ENCODE measurements around the gene ABL1.

DNA sequence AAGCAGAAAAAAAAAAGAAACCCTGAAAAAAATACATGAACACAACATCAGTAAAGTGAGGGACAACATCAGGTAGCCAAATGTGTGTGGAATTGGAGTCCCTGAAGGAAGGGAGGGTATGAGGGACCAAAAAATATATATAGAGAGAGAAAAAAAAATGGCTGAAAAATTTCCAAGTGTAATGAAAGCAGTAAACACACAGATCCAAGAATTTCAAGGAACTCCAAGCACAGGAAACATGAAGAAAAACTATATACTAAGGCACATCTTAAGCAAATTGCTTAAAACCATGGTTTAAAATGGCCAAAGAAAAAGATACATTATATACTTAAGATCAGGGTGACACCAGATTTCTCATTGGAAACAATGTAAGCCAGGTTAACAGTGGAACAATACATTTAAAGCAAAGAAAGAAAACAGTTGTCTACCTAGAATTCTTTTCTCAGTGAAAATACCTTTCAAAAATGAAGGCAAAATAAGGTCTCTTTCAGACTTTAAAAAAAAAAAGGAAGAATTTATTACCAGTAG, 24.4 kb upstream of the ABL1 start:
- TF ChIP-seq, protein P1, sequence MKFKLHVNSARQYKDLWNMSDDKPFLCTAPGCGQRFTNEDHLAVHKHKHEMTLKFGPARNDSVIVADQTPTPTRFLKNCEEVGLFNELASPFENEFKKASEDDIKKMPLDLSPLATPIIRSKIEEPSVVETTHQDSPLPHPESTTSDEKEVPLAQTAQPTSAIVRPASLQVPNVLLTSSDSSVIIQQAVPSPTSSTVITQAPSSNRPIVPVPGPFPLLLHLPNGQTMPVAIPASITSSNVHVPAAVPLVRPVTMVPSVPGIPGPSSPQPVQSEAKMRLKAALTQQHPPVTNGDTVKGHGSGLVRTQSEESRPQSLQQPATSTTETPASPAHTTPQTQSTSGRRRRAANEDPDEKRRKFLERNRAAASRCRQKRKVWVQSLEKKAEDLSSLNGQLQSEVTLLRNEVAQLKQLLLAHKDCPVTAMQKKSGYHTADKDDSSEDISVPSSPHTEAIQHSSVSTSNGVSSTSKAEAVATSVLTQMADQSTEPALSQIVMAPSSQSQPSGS (tag by site-specific recombination; IDR thresholded peaks at IDR 0.05; ENCODE audit: low read depth), result no peak
- TF ChIP-seq, protein P2, sequence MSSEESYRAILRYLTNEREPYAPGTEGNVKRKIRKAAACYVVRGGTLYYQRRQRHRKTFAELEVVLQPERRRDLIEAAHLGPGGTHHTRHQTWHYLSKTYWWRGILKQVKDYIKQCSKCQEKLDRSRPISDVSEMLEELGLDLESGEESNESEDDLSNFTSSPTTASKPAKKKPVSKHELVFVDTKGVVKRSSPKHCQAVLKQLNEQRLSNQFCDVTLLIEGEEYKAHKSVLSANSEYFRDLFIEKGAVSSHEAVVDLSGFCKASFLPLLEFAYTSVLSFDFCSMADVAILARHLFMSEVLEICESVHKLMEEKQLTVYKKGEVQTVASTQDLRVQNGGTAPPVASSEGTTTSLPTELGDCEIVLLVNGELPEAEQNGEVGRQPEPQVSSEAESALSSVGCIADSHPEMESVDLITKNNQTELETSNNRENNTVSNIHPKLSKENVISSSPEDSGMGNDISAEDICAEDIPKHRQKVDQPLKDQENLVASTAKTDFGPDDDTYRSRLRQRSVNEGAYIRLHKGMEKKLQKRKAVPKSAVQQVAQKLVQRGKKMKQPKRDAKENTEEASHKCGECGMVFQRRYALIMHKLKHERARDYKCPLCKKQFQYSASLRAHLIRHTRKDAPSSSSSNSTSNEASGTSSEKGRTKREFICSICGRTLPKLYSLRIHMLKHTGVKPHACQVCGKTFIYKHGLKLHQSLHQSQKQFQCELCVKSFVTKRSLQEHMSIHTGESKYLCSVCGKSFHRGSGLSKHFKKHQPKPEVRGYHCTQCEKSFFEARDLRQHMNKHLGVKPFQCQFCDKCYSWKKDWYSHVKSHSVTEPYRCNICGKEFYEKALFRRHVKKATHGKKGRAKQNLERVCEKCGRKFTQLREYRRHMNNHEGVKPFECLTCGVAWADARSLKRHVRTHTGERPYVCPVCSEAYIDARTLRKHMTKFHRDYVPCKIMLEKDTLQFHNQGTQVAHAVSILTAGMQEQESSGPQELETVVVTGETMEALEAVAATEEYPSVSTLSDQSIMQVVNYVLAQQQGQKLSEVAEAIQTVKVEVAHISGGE (tag by site-specific recombination; conservative IDR thresholded peaks at IDR 0.05; ENCODE audit: low read depth), result no peak
- TF ChIP-seq, protein P3, sequence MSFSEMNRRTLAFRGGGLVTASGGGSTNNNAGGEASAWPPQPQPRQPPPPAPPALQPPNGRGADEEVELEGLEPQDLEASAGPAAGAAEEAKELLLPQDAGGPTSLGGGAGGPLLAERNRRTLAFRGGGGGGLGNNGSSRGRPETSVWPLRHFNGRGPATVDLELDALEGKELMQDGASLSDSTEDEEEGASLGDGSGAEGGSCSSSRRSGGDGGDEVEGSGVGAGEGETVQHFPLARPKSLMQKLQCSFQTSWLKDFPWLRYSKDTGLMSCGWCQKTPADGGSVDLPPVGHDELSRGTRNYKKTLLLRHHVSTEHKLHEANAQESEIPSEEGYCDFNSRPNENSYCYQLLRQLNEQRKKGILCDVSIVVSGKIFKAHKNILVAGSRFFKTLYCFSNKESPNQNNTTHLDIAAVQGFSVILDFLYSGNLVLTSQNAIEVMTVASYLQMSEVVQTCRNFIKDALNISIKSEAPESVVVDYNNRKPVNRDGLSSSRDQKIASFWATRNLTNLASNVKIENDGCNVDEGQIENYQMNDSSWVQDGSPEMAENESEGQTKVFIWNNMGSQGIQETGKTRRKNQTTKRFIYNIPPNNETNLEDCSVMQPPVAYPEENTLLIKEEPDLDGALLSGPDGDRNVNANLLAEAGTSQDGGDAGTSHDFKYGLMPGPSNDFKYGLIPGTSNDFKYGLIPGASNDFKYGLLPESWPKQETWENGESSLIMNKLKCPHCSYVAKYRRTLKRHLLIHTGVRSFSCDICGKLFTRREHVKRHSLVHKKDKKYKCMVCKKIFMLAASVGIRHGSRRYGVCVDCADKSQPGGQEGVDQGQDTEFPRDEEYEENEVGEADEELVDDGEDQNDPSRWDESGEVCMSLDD (tag by site-specific recombination; IDR thresholded peaks at IDR 0.05), result no peak
- TF ChIP-seq, protein P4, sequence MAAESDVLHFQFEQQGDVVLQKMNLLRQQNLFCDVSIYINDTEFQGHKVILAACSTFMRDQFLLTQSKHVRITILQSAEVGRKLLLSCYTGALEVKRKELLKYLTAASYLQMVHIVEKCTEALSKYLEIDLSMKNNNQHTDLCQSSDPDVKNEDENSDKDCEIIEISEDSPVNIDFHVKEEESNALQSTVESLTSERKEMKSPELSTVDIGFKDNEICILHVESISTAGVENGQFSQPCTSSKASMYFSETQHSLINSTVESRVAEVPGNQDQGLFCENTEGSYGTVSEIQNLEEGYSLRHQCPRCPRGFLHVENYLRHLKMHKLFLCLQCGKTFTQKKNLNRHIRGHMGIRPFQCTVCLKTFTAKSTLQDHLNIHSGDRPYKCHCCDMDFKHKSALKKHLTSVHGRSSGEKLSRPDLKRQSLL (tag by site-specific recombination; IDR thresholded peaks at IDR 0.05), result no peak
- TF ChIP-seq, protein P5, sequence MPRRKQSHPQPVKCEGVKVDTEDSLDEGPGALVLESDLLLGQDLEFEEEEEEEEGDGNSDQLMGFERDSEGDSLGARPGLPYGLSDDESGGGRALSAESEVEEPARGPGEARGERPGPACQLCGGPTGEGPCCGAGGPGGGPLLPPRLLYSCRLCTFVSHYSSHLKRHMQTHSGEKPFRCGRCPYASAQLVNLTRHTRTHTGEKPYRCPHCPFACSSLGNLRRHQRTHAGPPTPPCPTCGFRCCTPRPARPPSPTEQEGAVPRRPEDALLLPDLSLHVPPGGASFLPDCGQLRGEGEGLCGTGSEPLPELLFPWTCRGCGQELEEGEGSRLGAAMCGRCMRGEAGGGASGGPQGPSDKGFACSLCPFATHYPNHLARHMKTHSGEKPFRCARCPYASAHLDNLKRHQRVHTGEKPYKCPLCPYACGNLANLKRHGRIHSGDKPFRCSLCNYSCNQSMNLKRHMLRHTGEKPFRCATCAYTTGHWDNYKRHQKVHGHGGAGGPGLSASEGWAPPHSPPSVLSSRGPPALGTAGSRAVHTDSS (tag by site-specific recombination; IDR thresholded peaks at IDR 0.05), result no peak

Data from HEK293 (cell line).